OCI-LY7 (cell line): ENCODE measurements around the gene ADAMTS2. TPM values are rescaled to one million over a fixed set of nuclear protein-coding genes. Genes with fewer than 3 reads are reported as not detected.

Experiments used
- BruUV-seq: library from RNA; stranded (reverse); fragments of 400-500 nt; replicated peaks from 2 replicates; lab custom pipeline; 2021; lab: Mats Ljungman, UMichigan
- CTCF ChIA-PET: fragments of 300-600 bp; sonication (Branson Sonifier 250); formaldehyde crosslinking; loops from one replicate; lab custom pipeline; 2022; ENCODE audit warnings: antibody characterized with exemption; ENCODE audit not compliant: unreplicated experiment; lab: Charles Lee
- POLR2A ChIA-PET: fragments of 300-600 bp; sonication (Branson Sonifier 250); formaldehyde crosslinking; loops from one replicate; lab custom pipeline; 2022; ENCODE audit warnings: antibody characterized with exemption; lab: Charles Lee
- DNase-seq: peaks from one replicate; pipeline ENCODE4 v3.0.0-alpha.2; 2015; ENCODE audit warnings: low spot score
- H2AFZ ChIP-seq: fragments of 200-600 bp; sonication (generic), shearing (Covaris generic); 2 replicates; pipeline ENCODE4 v1.6.1; 2014; ENCODE audit warnings: mild to moderate bottlenecking, antibody characterized with exemption, low read length, moderate library complexity
- H3K27ac ChIP-seq: fragments of 200-600 bp; sonication (generic); 2 replicates; pipeline ENCODE4 v1.5.1; 2014; ENCODE audit warnings: mixed run types, low read depth, mild to moderate bottlenecking, moderate library complexity, low read length, inconsistent platforms; ENCODE audit not compliant: poor library complexity, severe bottlenecking
- H3K36me3 ChIP-seq: fragments of 200-600 bp; sonication (generic); 2 replicates; pipeline ENCODE4 v1.6.1; 2014; ENCODE audit warnings: mild to moderate bottlenecking, antibody characterized with exemption, low read length, moderate library complexity, mixed read lengths; ENCODE audit not compliant: insufficient read depth
- H3K4me1 ChIP-seq: fragments of 200-600 bp; sonication (generic); 2 replicates; pipeline ENCODE4 v1.5.1; 2014; ENCODE audit warnings: mild to moderate bottlenecking, low read length; ENCODE audit not compliant: insufficient read depth, poor library complexity, severe bottlenecking
- H3K4me2 ChIP-seq: fragments of 200-600 bp; sonication (generic); 2 replicates; pipeline ENCODE4 v1.6.1; 2014; ENCODE audit warnings: mild to moderate bottlenecking, low read length
- H3K4me3 ChIP-seq: fragments of 200-600 bp; sonication (generic); 2 replicates; pipeline ENCODE4 v1.5.1; 2014; ENCODE audit warnings: mild to moderate bottlenecking, low read depth, low read length; ENCODE audit not compliant: poor library complexity, severe bottlenecking
- H3K79me2 ChIP-seq: fragments of 200-600 bp; sonication (generic); 2 replicates; pipeline ENCODE4 v1.6.1; 2016; ENCODE audit warnings: low read depth, mild to moderate bottlenecking, low read length, moderate library complexity, mixed read lengths; ENCODE audit not compliant: insufficient read depth
- H3K9me2 ChIP-seq: fragments of 200-600 bp; sonication (generic); 2 replicates; pipeline ENCODE4 v1.6.1; 2016; ENCODE audit warnings: mild to moderate bottlenecking, low read length, mixed read lengths; ENCODE audit not compliant: insufficient read depth
- H3K9me3 ChIP-seq: fragments of 200-600 bp; sonication (generic); 2 replicates; pipeline ENCODE4 v1.6.1; 2014; ENCODE audit warnings: mild to moderate bottlenecking, mixed run types, low read length, mixed read lengths
- H4K20me1 ChIP-seq: fragments of 200-600 bp; sonication (generic); 2 replicates; pipeline ENCODE4 v1.6.1; 2014; ENCODE audit warnings: mild to moderate bottlenecking, antibody characterized with exemption, low read length, moderate library complexity, mixed read lengths; ENCODE audit not compliant: insufficient read depth
- EZH2phosphoT487 ChIP-seq: fragments of 200-600 bp; sonication (generic); IDR thresholded peaks from 2 replicates; pipeline ENCODE4 v1.6.1; 2018; ENCODE audit warnings: low read depth, borderline replicate concordance, mild to moderate bottlenecking, mixed run types, antibody characterized with exemption, low read length, moderate library complexity, mixed read lengths
- intact Hi-C: fragments of 100-400 bp; cut with micrococcal nuclease; formaldehyde crosslinking; loops from one replicate; pipeline ENCODE4 v1.10.0; 2022; ENCODE audit not compliant: unreplicated experiment
- total RNA-seq, 2 experiments: library from RNA; depleted of rRNA in 1 of 2; stranded (reverse); fragments of >200 nt in 1 of 2; shearing (Covaris generic) in 1 of 2; gene quantifications; 2 replicates each; pipeline ENCODE4 v1.2.3, GENCODE V29; 2014 to 2022
- TF ChIP-seq, protein P1 (sequence below): fragments of 200-600 bp; sonication (generic); conservative IDR thresholded peaks from 2 replicates; pipeline ENCODE4 v1.5.1; 2014; ENCODE audit warnings: mild to moderate bottlenecking, antibody characterized with exemption, low read length, moderate library complexity, mixed read lengths

ADAMTS2 gene
- total RNA-seq, 2 experiments from 2014 or later: not detected

GRCh38 chr5:179240561-179240960 is 104.7 kb downstream of the ADAMTS2 start:
- H4K20me1 ChIP-seq: no peaks in the 10 kb centered on the region
- H3K4me1 ChIP-seq: no peaks in the 10 kb centered on the region
- BruUV-seq: no TSS peak
- H3K27ac ChIP-seq: no peak overlapping the region
- intact Hi-C loops: no loop called here
- DNase-seq: no peak
- no peaks in the 10 kb centered on the region for H3K36me3 ChIP-seq
- no peaks in the 10 kb centered on the region for H3K79me2 ChIP-seq
- H3K4me2 ChIP-seq: no peak overlapping the region
- POLR2A ChIA-PET: no interaction called here
- no peak overlapping the region for H3K4me3 ChIP-seq
- H2AFZ ChIP-seq: no peak overlapping the region
- H3K9me2 ChIP-seq: no peaks in the 10 kb centered on the region
- TF ChIP-seq, protein P1, sequence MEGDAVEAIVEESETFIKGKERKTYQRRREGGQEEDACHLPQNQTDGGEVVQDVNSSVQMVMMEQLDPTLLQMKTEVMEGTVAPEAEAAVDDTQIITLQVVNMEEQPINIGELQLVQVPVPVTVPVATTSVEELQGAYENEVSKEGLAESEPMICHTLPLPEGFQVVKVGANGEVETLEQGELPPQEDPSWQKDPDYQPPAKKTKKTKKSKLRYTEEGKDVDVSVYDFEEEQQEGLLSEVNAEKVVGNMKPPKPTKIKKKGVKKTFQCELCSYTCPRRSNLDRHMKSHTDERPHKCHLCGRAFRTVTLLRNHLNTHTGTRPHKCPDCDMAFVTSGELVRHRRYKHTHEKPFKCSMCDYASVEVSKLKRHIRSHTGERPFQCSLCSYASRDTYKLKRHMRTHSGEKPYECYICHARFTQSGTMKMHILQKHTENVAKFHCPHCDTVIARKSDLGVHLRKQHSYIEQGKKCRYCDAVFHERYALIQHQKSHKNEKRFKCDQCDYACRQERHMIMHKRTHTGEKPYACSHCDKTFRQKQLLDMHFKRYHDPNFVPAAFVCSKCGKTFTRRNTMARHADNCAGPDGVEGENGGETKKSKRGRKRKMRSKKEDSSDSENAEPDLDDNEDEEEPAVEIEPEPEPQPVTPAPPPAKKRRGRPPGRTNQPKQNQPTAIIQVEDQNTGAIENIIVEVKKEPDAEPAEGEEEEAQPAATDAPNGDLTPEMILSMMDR: no peak
- no peak for TF ChIP-seq EZH2phosphoT487
- no peaks in the 10 kb centered on the region for H3K9me3 ChIP-seq
- CTCF ChIA-PET: no interaction called here

GRCh38 chr5:179239256-179240135 is 105.8 kb downstream of the ADAMTS2 start:
- no peaks in the 10 kb centered on the region for H4K20me1 ChIP-seq
- no peak for DNase-seq
- TF ChIP-seq EZH2phosphoT487: no peak
- TF ChIP-seq, protein P1: no peak
- BruUV-seq: no TSS peak
- ChIA-PET POLR2A (no interaction called here), CTCF (no interaction called here)
- intact Hi-C loops: no loop called here
- H3K9me2 ChIP-seq: no peaks in the 10 kb centered on the region
- H3K4me2 ChIP-seq: no peak overlapping the region
- H3K4me1 ChIP-seq: no peaks in the 10 kb centered on the region
- no peaks in the 10 kb centered on the region for H3K36me3 ChIP-seq
- H3K27ac ChIP-seq: no peak overlapping the region
- H3K79me2 ChIP-seq: no peaks in the 10 kb centered on the region
- no peak overlapping the region for H3K4me3 ChIP-seq
- H2AFZ ChIP-seq: no peak overlapping the region
- no peaks in the 10 kb centered on the region for H3K9me3 ChIP-seq

DNA sequence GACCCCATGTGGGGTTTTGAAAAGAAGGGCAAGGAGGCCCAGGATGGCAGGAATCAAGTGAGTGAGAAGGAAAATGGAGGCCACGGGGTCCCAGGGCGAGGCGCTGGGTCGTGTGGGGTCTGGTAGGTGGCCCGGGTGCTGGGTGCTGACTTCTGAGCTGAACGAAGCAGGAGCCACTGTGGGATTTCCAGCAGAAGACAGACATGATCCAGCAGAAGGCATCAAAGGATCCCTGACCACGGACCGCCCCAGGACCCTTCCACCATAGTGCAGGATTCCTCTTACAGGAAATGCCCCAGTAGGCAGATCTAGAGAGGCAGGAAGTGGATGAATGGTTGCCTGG is 106.7 kb downstream of the ADAMTS2 start:
- TF ChIP-seq, protein P1: no peak
- TF ChIP-seq EZH2phosphoT487: no peak
- no peak overlapping the region for H3K4me3 ChIP-seq
- H2AFZ ChIP-seq: no peak overlapping the region
- intact Hi-C loops: no loop called here
- H3K9me3 ChIP-seq: no peaks in the 10 kb centered on the region
- no TSS peak for BruUV-seq
- H3K4me2 ChIP-seq: no peak overlapping the region
- ChIA-PET CTCF (no interaction called here), POLR2A (no interaction called here)
- no peaks in the 10 kb centered on the region for H3K9me2 ChIP-seq
- no peaks in the 10 kb centered on the region for H3K36me3 ChIP-seq
- no peaks in the 10 kb centered on the region for H3K4me1 ChIP-seq
- H4K20me1 ChIP-seq: no peaks in the 10 kb centered on the region
- no peak for DNase-seq
- H3K27ac ChIP-seq: no peak overlapping the region
- H3K79me2 ChIP-seq: no peaks in the 10 kb centered on the region
